ENCODE results near the gene WNK2.

The WNK2 gene

GRCh38 chr9:93186215-93186945 is 2.4 kb downstream of the WNK2 start:
- no peak for DNase-seq

- DNase-seq = no peak
Measured at GRCh38 chr9:93187047-93187446, 3.1 kb downstream of the WNK2 start.

GRCh38 chr9:93187574-93187973 is 3.6 kb downstream of the WNK2 start:
- DNase-seq = no peak

- peak; percentile 35 for DNase-seq
Measured at GRCh38 chr9:93188426-93189368, 4.8 kb downstream of the WNK2 start.

- DNase-seq = peak; percentile 50
Measured at GRCh38 chr9:93189369-93190132, 5.6 kb downstream of the WNK2 start.

- DNase-seq = no peak
Measured at GRCh38 chr9:93190133-93190525, 6.2 kb downstream of the WNK2 start.

- no peak for DNase-seq
Measured at GRCh38 chr9:93190656-93191353, 6.9 kb downstream of the WNK2 start.

- DNase-seq = no peak
Measured at GRCh38 chr9:93191354-93191660, 7.4 kb downstream of the WNK2 start.

- no peak for DNase-seq
Measured at GRCh38 chr9:93192721-93193387, 8.9 kb downstream of the WNK2 start.

GRCh38 chr9:93193388-93194220 is 9.7 kb downstream of the WNK2 start:
- no peak for DNase-seq

GRCh38 chr9:93194221-93194625 is 10.3 kb downstream of the WNK2 start:
- DNase-seq = no peak

- no peak for DNase-seq
Measured at GRCh38 chr9:93194641-93195040, 10.7 kb downstream of the WNK2 start.

- DNase-seq = no peak
Measured at GRCh38 chr9:93196096-93197055, 12.4 kb downstream of the WNK2 start.

GRCh38 chr9:93197670-93198069 is 13.7 kb downstream of the WNK2 start:
- no peak for DNase-seq

GRCh38 chr9:93198117-93198837 is 14.3 kb downstream of the WNK2 start:
- DNase-seq = no peak

- no peak for DNase-seq
Measured at GRCh38 chr9:93198838-93199625, 15.1 kb downstream of the WNK2 start.

GRCh38 chr9:93200449-93200742 is 16.5 kb downstream of the WNK2 start:
- no peak for DNase-seq

GRCh38 chr9:93200989-93201334 is 17.0 kb downstream of the WNK2 start:
- peak; percentile 75 for DNase-seq
